Activated T-cell treated with anti-CD3 and anti-CD28 coated beads for 4 hours (primary cell): ENCODE results near the gene HIRIP3.
"Not testable (repeated sequence)": the region's sequence is repeated elsewhere in the genome, so short reads cannot be mapped to it uniquely, and the experiment has no call there.

Experiments
- DNase-seq: peaks from one replicate; pipeline ENCODE4 v3.0.0-alpha.2; 2020

HIRIP3 gene

GRCh38 chr16:30015450-30015849, 20.0 kb upstream of the HIRIP3 start:
- DNase-seq: not testable (repeated sequence)

GRCh38 chr16:30012598-30012997, 17.2 kb upstream of the HIRIP3 start:
- not testable (repeated sequence) for DNase-seq

- DNase-seq: no peak
Observed at GRCh38 chr16:30011714-30012504, 16.5 kb upstream of the HIRIP3 start.

GRCh38 chr16:30010844-30011713, 15.7 kb upstream of the HIRIP3 start, which contains the start of gene DOC2A:
DOC2A (minus strand) TSS chr16:30011027; CDS start chr16:30010222, 805 bp downstream.
- no peak for DNase-seq

GRCh38 chr16:30009990-30010843, 14.8 kb upstream of the HIRIP3 start:
- no peak for DNase-seq

GRCh38 chr16:30009085-30009862, 13.9 kb upstream of the HIRIP3 start:
- DNase-seq: no peak

- no peak for DNase-seq
Observed at GRCh38 chr16:30007378-30007895, 12.0 kb upstream of the HIRIP3 start.

GRCh38 chr16:30006659-30007377, 11.4 kb upstream of the HIRIP3 start:
- DNase-seq: no peak

GRCh38 chr16:30006095-30006473, 10.7 kb upstream of the HIRIP3 start:
- no peak for DNase-seq

- peak; percentile 21 for DNase-seq
Observed at GRCh38 chr16:30005341-30006094, 10.1 kb upstream of the HIRIP3 start.

GRCh38 chr16:30004811-30005242, 9.4 kb upstream of the HIRIP3 start:
- DNase-seq: no peak

GRCh38 chr16:30004424-30004776, 9.0 kb upstream of the HIRIP3 start:
- DNase-seq: no peak

- DNase-seq: no peak
Observed at GRCh38 chr16:30003670-30004423, 8.4 kb upstream of the HIRIP3 start.

- DNase-seq: no peak
Observed at GRCh38 chr16:30002614-30003346, 7.4 kb upstream of the HIRIP3 start.

GRCh38 chr16:30000735-30001631, 5.6 kb upstream of the HIRIP3 start:
- no peak for DNase-seq

- no peak for DNase-seq
Observed at GRCh38 chr16:29999605-30000004, 4.2 kb upstream of the HIRIP3 start.

GRCh38 chr16:29996766-29997250, 1.4 kb upstream of the HIRIP3 start:
- DNase-seq: no peak
